Measurements from ENCODE around the gene BMP8A. TPM values are rescaled to one million over a fixed set of nuclear protein-coding genes. Genes with fewer than 3 reads are reported as not detected.
A peak's percentile ranks its signal among the peaks of the same experiment; 100 is the strongest.
"Not testable (repeated sequence)": the region's sequence is repeated elsewhere in the genome, so short reads cannot be mapped to it uniquely, and the experiment has no call there.

Gene BMP8A
- total and polyA plus RNA-seq, 4 experiments from 2014 or later = not detected

GRCh38 chr1:39452540-39452939, 38.9 kb upstream of the BMP8A start:
- H3K27me3 ChIP-seq (ENCODE audit: insufficient read depth, low read length) = no peaks in the 10 kb centered on the region
- no peak overlapping the region for H3K27ac ChIP-seq (ENCODE audit: low read depth, low read length)
- intact Hi-C loops (cut with micrococcal nuclease) = no loop called here
- no peak overlapping the region for H3K4me3 ChIP-seq (ENCODE audit: low read length in 2 of 2)
- ChIA-PET POLR2A (ENCODE audit: partially characterized antibody) (no interaction called here), CTCF (ENCODE audit: partially characterized antibody) (no interaction called here)
- H3K27ac Mint-ChIP-seq = no peak overlapping the region
- peaks cover 85% of the 10 kb centered on the region for H3K36me3 ChIP-seq (ENCODE audit: insufficient read depth, low read length)
- H3K36me3 Mint-ChIP-seq = peaks cover 59 to 86% of the 10 kb centered on the region in 2 donors
- H3K4me1 Mint-ChIP-seq = peaks cover 0 to 5% (median 0%) of the 10 kb centered on the region in 4 donors
- H3K4me3 Mint-ChIP-seq = no peak overlapping the region
- H3K4me1 ChIP-seq (ENCODE audit: insufficient read depth, low read length) = no peaks in the 10 kb centered on the region
- DNase-seq = no peak
- no peaks in the 10 kb centered on the region for H3K9me3 Mint-ChIP-seq
- no peaks in the 10 kb centered on the region for H3K27me3 Mint-ChIP-seq
- no peaks in the 10 kb centered on the region for H3K9me3 ChIP-seq (ENCODE audit: control insufficient read depth in 1 of 2, low read length in 2 of 2)

DNA sequence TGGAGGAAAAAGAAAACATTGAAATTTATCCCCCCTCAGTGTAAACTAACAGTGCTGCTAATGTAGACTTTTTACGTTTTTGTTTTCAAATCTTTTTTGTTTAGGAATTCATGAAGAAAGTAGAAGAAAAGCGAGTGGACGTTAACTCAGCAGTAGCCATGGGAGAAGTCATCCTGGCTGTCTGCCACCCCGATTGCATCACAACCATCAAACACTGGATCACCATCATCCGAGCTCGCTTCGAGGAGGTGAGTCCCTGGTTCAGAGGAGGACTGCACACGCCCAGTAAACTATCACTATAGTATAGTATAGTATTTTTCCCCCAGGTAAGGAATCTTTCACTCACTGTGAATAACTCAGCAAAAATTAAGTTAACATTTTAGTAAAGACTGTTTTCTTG, 37.8 kb upstream of the BMP8A start:
- intact Hi-C loops (cut with micrococcal nuclease) = no loop called here
- peaks cover 63 to 87% of the 10 kb centered on the region in 2 donors for H3K36me3 Mint-ChIP-seq
- POLR2A ChIA-PET (ENCODE audit: partially characterized antibody) = no interaction called here
- no peaks in the 10 kb centered on the region for H3K27me3 Mint-ChIP-seq
- no peaks in the 10 kb centered on the region for H3K9me3 Mint-ChIP-seq
- no peak overlapping the region for H3K4me3 Mint-ChIP-seq
- no peak overlapping the region for H3K27ac Mint-ChIP-seq
- Histone ChIP-seq H3K27ac (ENCODE audit: low read depth, low read length) (no peak overlapping the region), H3K27me3 (ENCODE audit: insufficient read depth, low read length) (no peaks in the 10 kb centered on the region), H3K9me3 (ENCODE audit: control insufficient read depth in 1 of 2, low read length in 2 of 2) (no peaks in the 10 kb centered on the region), H3K4me3 (ENCODE audit: low read length in 2 of 2) (no peak overlapping the region), H3K36me3 (ENCODE audit: insufficient read depth, low read length) (peaks cover 86% of the 10 kb centered on the region), H3K4me1 (ENCODE audit: insufficient read depth, low read length) (no peaks in the 10 kb centered on the region)
- peaks cover 0 to 5% (median 0%) of the 10 kb centered on the region in 4 donors for H3K4me1 Mint-ChIP-seq
- CTCF ChIA-PET (ENCODE audit: partially characterized antibody) = no interaction called here
- no peak for DNase-seq

DNA sequence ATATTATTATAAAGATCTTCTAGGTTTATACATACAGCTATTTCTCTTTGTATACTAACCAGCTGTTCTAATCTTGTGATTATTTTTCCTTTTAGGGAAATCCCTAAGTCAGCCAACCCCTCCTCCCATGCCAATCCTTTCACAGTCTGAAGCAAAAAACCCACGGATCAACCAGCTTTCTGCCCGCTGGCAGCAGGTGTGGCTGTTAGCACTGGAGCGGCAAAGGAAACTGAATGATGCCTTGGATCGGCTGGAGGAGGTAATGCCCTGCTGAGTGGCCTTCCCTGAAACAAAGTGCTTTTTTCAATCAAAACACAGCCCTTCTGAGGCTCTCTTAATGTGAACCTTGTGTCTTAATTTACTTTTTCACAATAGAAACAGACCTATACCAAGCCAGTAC, 32.4 kb upstream of the BMP8A start:
- Histone ChIP-seq H3K4me3 (ENCODE audit: low read length in 2 of 2) (no peak overlapping the region), H3K27me3 (ENCODE audit: insufficient read depth, low read length) (no peaks in the 10 kb centered on the region), H3K9me3 (ENCODE audit: control insufficient read depth in 1 of 2, low read length in 2 of 2) (no peaks in the 10 kb centered on the region), H3K27ac (ENCODE audit: low read depth, low read length) (no peak overlapping the region), H3K4me1 (ENCODE audit: insufficient read depth, low read length) (no peaks in the 10 kb centered on the region), H3K36me3 (ENCODE audit: insufficient read depth, low read length) (peaks cover 94% of the 10 kb centered on the region)
- Mint-ChIP-seq H3K9me3 (no peaks in the 10 kb centered on the region), H3K4me3 (no peak overlapping the region), H3K36me3 (peaks cover 71 to 96% of the 10 kb centered on the region in 2 donors), H3K27me3 (no peaks in the 10 kb centered on the region), H3K27ac (peak overlapping the region in 2 of 7 donors; percentile 9 to 52), H3K4me1 (peaks cover 0 to 5% (median 0%) of the 10 kb centered on the region in 4 donors)
- ChIA-PET CTCF (ENCODE audit: partially characterized antibody) (interaction anchor here (1.5 kb wide), 1 partner anchor 11 kb away, joined by 4 read pairs; no protein-coding TSS in a partner anchor), POLR2A (ENCODE audit: partially characterized antibody) (no interaction called here)
- no peak for DNase-seq
- intact Hi-C loops (cut with micrococcal nuclease) = no loop called here

GRCh38 chr1:39462074-39462473, 29.4 kb upstream of the BMP8A start:
- DNase-seq = no peak
- H3K27me3 ChIP-seq (ENCODE audit: insufficient read depth, low read length) = no peaks in the 10 kb centered on the region
- Mint-ChIP-seq H3K9me3 (no peaks in the 10 kb centered on the region), H3K27ac (peak overlapping the region in 4 of 7 donors; percentile 27 to 43 (median 38)), H3K27me3 (no peaks in the 10 kb centered on the region), H3K4me3 (no peak overlapping the region), H3K36me3 (peaks cover 73 to 94% of the 10 kb centered on the region in 2 donors), H3K4me1 (peaks cover 0 to 2% (median 0%) of the 10 kb centered on the region in 4 donors)
- no peak overlapping the region for H3K4me3 ChIP-seq (ENCODE audit: low read length in 2 of 2)
- CTCF ChIA-PET (ENCODE audit: partially characterized antibody) = interaction anchor here (0.6 kb wide), 1 partner anchor 1152 kb away, joined by 7 read pairs; no protein-coding TSS in a partner anchor
- peaks cover 87% of the 10 kb centered on the region for H3K36me3 ChIP-seq (ENCODE audit: insufficient read depth, low read length)
- POLR2A ChIA-PET (ENCODE audit: partially characterized antibody) = no interaction called here
- no peaks in the 10 kb centered on the region for H3K4me1 ChIP-seq (ENCODE audit: insufficient read depth, low read length)
- intact Hi-C loops (cut with micrococcal nuclease) = no loop called here
- no peak overlapping the region for H3K27ac ChIP-seq (ENCODE audit: low read depth, low read length)
- H3K9me3 ChIP-seq (ENCODE audit: control insufficient read depth in 1 of 2, low read length in 2 of 2) = no peaks in the 10 kb centered on the region

- H3K9me3 Mint-ChIP-seq = no peaks in the 10 kb centered on the region
- ChIA-PET CTCF (ENCODE audit: partially characterized antibody) (interaction anchor here (1.2 kb wide), 1 partner anchor 21 kb away, joined by 3 read pairs; no protein-coding TSS in a partner anchor), POLR2A (ENCODE audit: partially characterized antibody) (no interaction called here)
- no peak overlapping the region for H3K4me3 ChIP-seq (ENCODE audit: low read length in 2 of 2)
- H3K27me3 Mint-ChIP-seq = no peaks in the 10 kb centered on the region
- intact Hi-C loops (cut with micrococcal nuclease) = no loop called here
- no peaks in the 10 kb centered on the region for H3K9me3 ChIP-seq (ENCODE audit: control insufficient read depth in 1 of 2, low read length in 2 of 2)
- H3K4me3 Mint-ChIP-seq = no peak overlapping the region
- no peaks in the 10 kb centered on the region for H3K4me1 ChIP-seq (ENCODE audit: insufficient read depth, low read length)
- H3K27ac Mint-ChIP-seq = peak overlapping the region in 3 of 7 donors; percentile 9 to 62 (median 13)
- no peak for DNase-seq
- peaks cover 87% of the 10 kb centered on the region for H3K36me3 ChIP-seq (ENCODE audit: insufficient read depth, low read length)
- H3K27me3 ChIP-seq (ENCODE audit: insufficient read depth, low read length) = no peaks in the 10 kb centered on the region
- peaks cover 0 to 4% (median 2%) of the 10 kb centered on the region in 4 donors for H3K4me1 Mint-ChIP-seq
- H3K27ac ChIP-seq (ENCODE audit: low read depth, low read length) = no peak overlapping the region
- H3K36me3 Mint-ChIP-seq = peaks cover 66 to 88% of the 10 kb centered on the region in 2 donors
Observed at GRCh38 chr1:39466413-39467107, 24.9 kb upstream of the BMP8A start.

GRCh38 chr1:39467108-39467720, 24.2 kb upstream of the BMP8A start:
- Mint-ChIP-seq H3K36me3 (peaks cover 63 to 87% of the 10 kb centered on the region in 2 donors), H3K27ac (peak overlapping the region in 1 of 7 donors; percentile 13)
- H3K4me1 Mint-ChIP-seq; H3K9me3 ChIP-seq (ENCODE audit: control insufficient read depth in 1 of 2, low read length in 2 of 2); CTCF ChIA-PET (ENCODE audit: partially characterized antibody); H3K9me3 Mint-ChIP-seq; H3K27ac ChIP-seq (ENCODE audit: low read depth, low read length); intact Hi-C loops (cut with micrococcal nuclease); H3K4me1 ChIP-seq (ENCODE audit: insufficient read depth, low read length); H3K27me3 Mint-ChIP-seq; H3K4me3 ChIP-seq (ENCODE audit: low read length in 2 of 2); POLR2A ChIA-PET (ENCODE audit: partially characterized antibody); H3K4me3 Mint-ChIP-seq; H3K27me3 ChIP-seq (ENCODE audit: insufficient read depth, low read length); DNase-seq: not testable (repeated sequence)
- peaks cover 88% of the 10 kb centered on the region for H3K36me3 ChIP-seq (ENCODE audit: insufficient read depth, low read length)

GRCh38 chr1:39469150-39469549, 22.3 kb upstream of the BMP8A start:
- Mint-ChIP-seq H3K27ac (peak overlapping the region in 6 of 7 donors; percentile 8 to 95 (median 36)), H3K4me1 (peaks cover 0 to 4% (median 2%) of the 10 kb centered on the region in 4 donors), H3K36me3 (peaks cover 56 to 87% of the 10 kb centered on the region in 2 donors), H3K27me3 (no peaks in the 10 kb centered on the region), H3K9me3 (no peaks in the 10 kb centered on the region), H3K4me3 (no peak overlapping the region)
- Histone ChIP-seq H3K4me3 (ENCODE audit: low read length in 2 of 2) (no peak overlapping the region), H3K4me1 (ENCODE audit: insufficient read depth, low read length) (no peaks in the 10 kb centered on the region), H3K36me3 (ENCODE audit: insufficient read depth, low read length) (peaks cover 83% of the 10 kb centered on the region), H3K9me3 (ENCODE audit: control insufficient read depth in 1 of 2, low read length in 2 of 2) (no peaks in the 10 kb centered on the region), H3K27ac (ENCODE audit: low read depth, low read length) (no peak overlapping the region), H3K27me3 (ENCODE audit: insufficient read depth, low read length) (no peaks in the 10 kb centered on the region)
- ChIA-PET POLR2A (ENCODE audit: partially characterized antibody) (no interaction called here), CTCF (ENCODE audit: partially characterized antibody) (interaction anchor here (1.7 kb wide), 1 partner anchor 69 kb away, joined by 4 read pairs; no protein-coding TSS in a partner anchor)
- no peak for DNase-seq
- intact Hi-C loops (cut with micrococcal nuclease) = no loop called here

Measured in CD4-positive, alpha-beta memory T cell (primary cell).